Breast epithelium (tissue), 4 donors: ENCODE results near the gene STRIP1. TPM values are rescaled to one million over a fixed set of nuclear protein-coding genes. Genes with fewer than 3 reads are reported as not detected.

ENCODE experiments used
- DNase-seq, 2 donors: peaks; one replicate each; pipeline ENCODE4 v3.0.0-alpha.2; 2019; ENCODE audit warnings: low spot score in 2 of 2
- H3K27ac ChIP-seq, 2 donors: fragments of 200-600 bp; sonication (generic) in 1 of 2; one replicate each; pipeline ENCODE4 v1.5.1; 2016 to 2019; ENCODE audit warnings: mild to moderate bottlenecking in 1 of 2
- H3K27me3 ChIP-seq, 2 donors: fragments of 200-600 bp; sonication (generic) in 1 of 2; one replicate each; pipeline versions ENCODE4 v1.5.1 to v1.6.0; 2017 to 2019; ENCODE audit warnings: control low read depth in 1 of 2, mild to moderate bottlenecking in 1 of 2
- H3K36me3 ChIP-seq: fragments of 200-600 bp; one replicate; pipeline ENCODE4 v1.5.1; 2019
- H3K4me1 ChIP-seq, 2 donors: fragments of 200-600 bp; sonication (generic); one replicate each; pipeline ENCODE4 v1.5.1; 2016 to 2019; ENCODE audit warnings: control low read depth in 1 of 2
- H3K4me3 ChIP-seq, 3 donors: fragments of 200-600 bp; sonication (generic); 1 replicate in 2 of 3; 2 replicates in 1 of 3; pipeline ENCODE4 v1.5.1; 2016 to 2019; ENCODE audit warnings: mild to moderate bottlenecking in 3 of 3, moderate library complexity in 2 of 3
- H3K9me3 ChIP-seq, 2 donors: fragments of 200-600 bp; sonication (generic) in 1 of 2; one replicate each; pipeline ENCODE4 v1.5.1; 2016 to 2019; ENCODE audit warnings: control low read depth in 1 of 2
- POLR2A ChIP-seq: fragments of 450-650 bp; IDR thresholded peaks from one replicate; pipeline ENCODE4 v1.6.1; 2016; ENCODE audit warnings: antibody characterized with exemption, mild to moderate bottlenecking, moderate library complexity
- POLR2AphosphoS5 ChIP-seq, 3 donors: sonication (generic); formaldehyde crosslinking; IDR thresholded peaks; one replicate each; pipeline ENCODE4 v1.6.1; 2017; ENCODE audit warnings: antibody characterized with exemption in 3 of 3
- intact Hi-C: fragments of 100-400 bp; cut with DNase I; formaldehyde crosslinking; loops from one replicate; pipeline ENCODE4 v1.15.1; 2023; ENCODE audit warnings: low total_unique reads
- total RNA-seq, 3 donors: library from RNA; depleted of rRNA; stranded (reverse); fragments of >200 nt; gene quantifications; one replicate each; pipeline ENCODE4 v1.1.0, GENCODE V29; 2016
- TF ChIP-seq, protein P1 (sequence below), 3 donors: fragments of 450-650 bp; IDR thresholded peaks; one replicate each; pipeline ENCODE4 v1.5.1; 2016 to 2017; ENCODE audit warnings: antibody characterized with exemption in 3 of 3, mild to moderate bottlenecking in 3 of 3, moderate library complexity in 3 of 3

STRIP1 gene
- total RNA-seq, 3 donors from 2014 or later = 35.7 to 59.0 (median 56.6) TPM

DNA sequence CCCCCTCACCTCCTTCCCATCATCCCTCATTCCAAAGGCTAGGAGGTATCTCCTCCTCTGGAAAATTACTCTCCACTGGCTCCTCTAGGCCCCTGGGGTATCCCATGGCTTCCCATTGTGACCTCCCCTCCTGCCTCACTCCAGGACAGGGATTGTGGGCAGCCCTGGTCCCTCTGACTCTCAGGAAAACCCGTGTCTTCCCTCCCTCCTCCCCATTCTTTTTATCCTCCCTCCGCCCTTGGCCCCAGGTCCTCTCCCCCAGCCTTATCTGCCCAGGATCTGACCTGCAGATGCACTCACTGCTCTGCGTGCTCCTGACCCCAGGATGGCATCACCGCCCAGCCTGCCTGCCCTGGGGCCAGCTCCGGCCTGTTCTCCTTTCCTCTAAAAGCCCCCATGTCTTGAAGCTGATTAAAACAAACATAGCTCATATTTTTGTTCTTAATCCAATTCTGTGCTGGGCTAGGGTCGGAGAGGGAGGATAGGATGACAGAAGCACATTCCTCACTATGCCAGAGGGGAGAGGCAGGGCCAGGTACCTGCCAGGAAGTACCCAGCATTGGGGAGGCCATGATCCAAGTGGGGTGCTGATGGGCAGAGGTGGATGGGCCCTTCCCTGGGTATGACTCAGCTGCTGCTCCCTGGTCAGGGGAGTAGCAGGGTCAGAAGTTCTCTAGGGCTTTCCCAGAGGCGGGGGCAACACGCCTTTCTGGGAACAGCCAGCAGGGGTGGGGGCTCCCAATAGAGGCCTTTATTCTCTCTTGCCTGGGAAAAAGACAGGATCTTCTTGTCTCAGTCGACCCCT is 64.0 kb downstream of the STRIP1 start:
- no peaks in the 10 kb centered on the region for H3K4me1 ChIP-seq
- H3K27ac ChIP-seq = no peak overlapping the region
- H3K36me3 ChIP-seq = no peaks in the 10 kb centered on the region
- no peaks in the 10 kb centered on the region for H3K27me3 ChIP-seq
- no peak for DNase-seq
- no peaks in the 10 kb centered on the region for H3K9me3 ChIP-seq
- TF ChIP-seq POLR2AphosphoS5 (IDR thresholded peaks at IDR 0.05) (no peak), POLR2A (no peak)
- TF ChIP-seq, protein P1, sequence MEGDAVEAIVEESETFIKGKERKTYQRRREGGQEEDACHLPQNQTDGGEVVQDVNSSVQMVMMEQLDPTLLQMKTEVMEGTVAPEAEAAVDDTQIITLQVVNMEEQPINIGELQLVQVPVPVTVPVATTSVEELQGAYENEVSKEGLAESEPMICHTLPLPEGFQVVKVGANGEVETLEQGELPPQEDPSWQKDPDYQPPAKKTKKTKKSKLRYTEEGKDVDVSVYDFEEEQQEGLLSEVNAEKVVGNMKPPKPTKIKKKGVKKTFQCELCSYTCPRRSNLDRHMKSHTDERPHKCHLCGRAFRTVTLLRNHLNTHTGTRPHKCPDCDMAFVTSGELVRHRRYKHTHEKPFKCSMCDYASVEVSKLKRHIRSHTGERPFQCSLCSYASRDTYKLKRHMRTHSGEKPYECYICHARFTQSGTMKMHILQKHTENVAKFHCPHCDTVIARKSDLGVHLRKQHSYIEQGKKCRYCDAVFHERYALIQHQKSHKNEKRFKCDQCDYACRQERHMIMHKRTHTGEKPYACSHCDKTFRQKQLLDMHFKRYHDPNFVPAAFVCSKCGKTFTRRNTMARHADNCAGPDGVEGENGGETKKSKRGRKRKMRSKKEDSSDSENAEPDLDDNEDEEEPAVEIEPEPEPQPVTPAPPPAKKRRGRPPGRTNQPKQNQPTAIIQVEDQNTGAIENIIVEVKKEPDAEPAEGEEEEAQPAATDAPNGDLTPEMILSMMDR (IDR thresholded peaks at IDR 0.05) = no peak
- intact Hi-C loops = no loop called here
- no peak overlapping the region for H3K4me3 ChIP-seq

DNA sequence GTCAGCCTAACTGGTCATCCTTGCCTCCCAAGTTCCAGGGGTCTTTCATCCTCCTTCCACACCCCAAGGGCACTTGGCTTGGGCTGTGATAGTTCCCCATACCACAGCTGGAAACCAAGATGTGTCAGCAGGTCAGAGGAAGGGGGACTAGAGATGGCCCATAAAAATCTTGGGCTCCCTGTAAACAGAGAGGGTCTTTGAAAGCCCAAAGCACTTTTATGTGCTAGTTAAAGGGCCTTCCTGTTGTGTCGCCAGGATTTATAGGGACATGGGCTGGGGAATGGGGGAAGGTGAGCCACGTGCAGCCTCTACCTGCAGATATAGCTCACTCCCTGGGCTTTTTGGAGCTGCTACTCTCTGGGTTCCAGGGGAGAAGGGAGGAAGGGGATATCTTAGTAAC is 65.9 kb downstream of the STRIP1 start:
- no peak for TF ChIP-seq POLR2A
- no peak for TF ChIP-seq POLR2AphosphoS5 (IDR thresholded peaks at IDR 0.05)
- TF ChIP-seq, protein P1 (IDR thresholded peaks at IDR 0.05) = no peak
- intact Hi-C loops = loop anchor here (5.0 to 10.0 kb wide), 2 partner anchors 46 to 1153 kb away; no protein-coding TSS in a partner anchor
- no peak for DNase-seq

GRCh38 chr1:110102081-110102480 is 67.7 kb downstream of the STRIP1 start:
- Histone ChIP-seq H3K4me3 (no peak overlapping the region), H3K27ac (no peak overlapping the region), H3K9me3 (no peaks in the 10 kb centered on the region), H3K27me3 (no peaks in the 10 kb centered on the region), H3K36me3 (no peaks in the 10 kb centered on the region), H3K4me1 (no peaks in the 10 kb centered on the region)
- intact Hi-C loops = loop anchor here (5.0 to 10.0 kb wide), 2 partner anchors 47 to 1155 kb away; no protein-coding TSS in a partner anchor
- no peak for DNase-seq
- TF ChIP-seq POLR2A (no peak), POLR2AphosphoS5 (IDR thresholded peaks at IDR 0.05) (no peak)
- TF ChIP-seq, protein P1 (IDR thresholded peaks at IDR 0.05) = no peak

More for the DNA sequence above, 65.9 kb downstream of the STRIP1 start:
- H3K4me1 ChIP-seq = no peaks in the 10 kb centered on the region
- no peak overlapping the region for H3K4me3 ChIP-seq
- H3K36me3 ChIP-seq = no peaks in the 10 kb centered on the region
- no peak overlapping the region for H3K27ac ChIP-seq
- no peaks in the 10 kb centered on the region for H3K9me3 ChIP-seq
- no peaks in the 10 kb centered on the region for H3K27me3 ChIP-seq

Other genes starting within 250 kb of the STRIP1 start
- 10 to 100 TPM; 28.2 to 54.7 (median 54.4) TPM for gene CSF1, start 123.8 kb upstream of the STRIP1 start, total RNA-seq
- gene AHCYL1, start 49.9 kb upstream of the STRIP1 start, total RNA-seq = 10 to 100 TPM; 67.7 to 75.1 (median 73.8) TPM
- under 1 TPM; 0.44 to 0.80 (median 0.66) TPM for gene ALX3, start 36.0 kb downstream of the STRIP1 start, total RNA-seq
- 1 to 10 TPM in 1 of 3 donors, under 1 TPM in 2; 0.29 to 1.6 (median 0.96) TPM for gene UBL4B, start 77.8 kb downstream of the STRIP1 start, total RNA-seq
- gene SLC6A17, start 115.9 kb downstream of the STRIP1 start, total RNA-seq = under 1 TPM; under 0.01 to 0.29 (median under 0.01) TPM
- gene KCNC4, start 175.7 kb downstream of the STRIP1 start, total RNA-seq = 10 to 100 TPM in 1 of 3 donors, 1 to 10 TPM in 2; 3.8 to 12.6 (median 5.2) TPM